ENCODE results near the gene TOPORS.
A peak's percentile ranks its signal among the peaks of the same experiment; 100 is the strongest.

DNA sequence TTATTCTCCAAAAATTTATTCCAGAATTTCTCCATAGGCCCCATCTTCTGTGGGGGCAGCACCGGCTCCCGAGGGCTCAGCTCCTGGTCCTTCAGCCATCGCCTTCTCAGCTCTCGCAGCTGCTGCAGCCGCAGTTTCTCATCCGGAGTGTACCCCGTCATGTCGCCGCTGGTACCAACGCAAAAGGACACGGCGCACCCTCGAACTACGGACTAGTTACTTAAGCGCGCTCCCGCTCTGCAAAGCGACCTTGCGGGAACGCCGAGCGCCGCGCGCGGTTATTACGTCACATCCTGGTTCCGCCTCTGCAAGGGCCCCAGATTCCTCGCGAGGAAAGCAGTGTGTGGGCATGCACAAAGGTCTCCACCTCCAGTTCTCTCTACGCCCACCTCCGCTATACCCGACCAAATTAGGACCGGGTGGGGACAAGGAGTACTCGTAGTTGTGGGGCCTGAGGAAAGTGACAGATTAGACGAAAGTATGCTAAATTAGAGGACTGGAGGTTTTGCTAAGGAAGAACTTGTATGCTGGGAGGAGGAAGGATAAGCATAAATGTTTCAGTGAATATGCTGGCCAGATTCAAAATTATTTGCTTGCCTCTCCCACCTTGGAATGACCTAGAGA lies 20.6 kb upstream of the TOPORS start, which contains the start of gene NDUFB6:
- TF ChIP-seq POLR2A (IDR thresholded peaks at IDR 0.05) (peak; percentile 45 to 77), EP300 (IDR thresholded peaks at IDR 0.05) (peak; percentile 62 to 94)
- TF ChIP-seq, protein P1, sequence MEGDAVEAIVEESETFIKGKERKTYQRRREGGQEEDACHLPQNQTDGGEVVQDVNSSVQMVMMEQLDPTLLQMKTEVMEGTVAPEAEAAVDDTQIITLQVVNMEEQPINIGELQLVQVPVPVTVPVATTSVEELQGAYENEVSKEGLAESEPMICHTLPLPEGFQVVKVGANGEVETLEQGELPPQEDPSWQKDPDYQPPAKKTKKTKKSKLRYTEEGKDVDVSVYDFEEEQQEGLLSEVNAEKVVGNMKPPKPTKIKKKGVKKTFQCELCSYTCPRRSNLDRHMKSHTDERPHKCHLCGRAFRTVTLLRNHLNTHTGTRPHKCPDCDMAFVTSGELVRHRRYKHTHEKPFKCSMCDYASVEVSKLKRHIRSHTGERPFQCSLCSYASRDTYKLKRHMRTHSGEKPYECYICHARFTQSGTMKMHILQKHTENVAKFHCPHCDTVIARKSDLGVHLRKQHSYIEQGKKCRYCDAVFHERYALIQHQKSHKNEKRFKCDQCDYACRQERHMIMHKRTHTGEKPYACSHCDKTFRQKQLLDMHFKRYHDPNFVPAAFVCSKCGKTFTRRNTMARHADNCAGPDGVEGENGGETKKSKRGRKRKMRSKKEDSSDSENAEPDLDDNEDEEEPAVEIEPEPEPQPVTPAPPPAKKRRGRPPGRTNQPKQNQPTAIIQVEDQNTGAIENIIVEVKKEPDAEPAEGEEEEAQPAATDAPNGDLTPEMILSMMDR (IDR thresholded peaks at IDR 0.05): no peak

Measured in tibial nerve (tissue), 4 donors.